ENCODE data around the gene WFDC6. TPM values are rescaled to one million over a fixed set of nuclear protein-coding genes. Genes with fewer than 3 reads are reported as not detected.

WFDC6 gene
- total and polyA plus RNA-seq, 2 donors (not counting 1 experiment from before 2014, with no cell fraction given): not detected

- no peak for ATAC-seq (ENCODE audit: low read depth)
- CTCF ChIA-PET: interaction anchor here (1.3 kb wide), 1 partner anchor 219 kb away, joined by 3 read pairs; no protein-coding TSS in a partner anchor
- Mint-ChIP-seq H3K9me3 (ENCODE audit: insufficient read depth) (peaks cover 9% of the 10 kb centered on the region), H3K4me3 (no peak overlapping the region), H3K4me1 (no peaks in the 10 kb centered on the region), H3K27me3 (peaks cover 45% of the 10 kb centered on the region), H3K27ac (no peak overlapping the region)
- Histone ChIP-seq H3K27me3 (replicated peaks in 1 of 4; ENCODE audit: control extremely low read depth in 1 of 4, control insufficient read depth in 3 of 4, insufficient read depth in 4 of 4, low read length in 3 of 4) (peaks cover 0 to 4% (median 0%) of the 10 kb centered on the region in 4 experiments), H3K36me3 (replicated peaks in 1 of 2; ENCODE audit: control extremely low read depth in 1 of 2, control insufficient read depth in 1 of 2, extremely low read depth in 1 of 2, insufficient read depth in 2 of 2, low read length in 1 of 2) (no peaks in the 10 kb centered on the region), H3K9me3 (ENCODE audit: control extremely low read depth in 1 of 3, control insufficient read depth in 2 of 3, insufficient read depth in 1 of 3, low read length in 2 of 3) (peaks cover 0 to 3% (median 1%) of the 10 kb centered on the region in 3 donors), H2AFZ (ENCODE audit: insufficient read depth, low read depth, low read length, poor library complexity, severe bottlenecking) (no peak overlapping the region), H3K4me2 (replicated peaks; ENCODE audit: low read depth, low read length, poor library complexity, severe bottlenecking) (no peak overlapping the region), H3K4me1 (ENCODE audit: control insufficient read depth in 2 of 2, insufficient read depth in 2 of 2, low read length in 2 of 2) (no peaks in the 10 kb centered on the region), H3K4me3 (ENCODE audit: control extremely low read depth in 1 of 5, extremely low read depth in 1 of 5, insufficient read depth in 1 of 5, low read depth in 2 of 5, low read length in 4 of 5) (no peak overlapping the region), H3K27ac (ENCODE audit: low read length in 2 of 2) (no peak overlapping the region), H4K20me1 (ENCODE audit: control insufficient read depth, insufficient read depth, low read length, poor library complexity, severe bottlenecking) (no peaks in the 10 kb centered on the region), H3K79me2 (ENCODE audit: control insufficient read depth, insufficient read depth, low read length) (no peaks in the 10 kb centered on the region), H3K9ac (ENCODE audit: low read length) (no peak overlapping the region)
- TF ChIP-seq CTCF (IDR thresholded peaks at IDR 0.05) (no peak), EZH2 (IDR thresholded peaks at IDR 0.05; ENCODE audit: borderline replicate concordance, insufficient read depth, low read depth, low read length, poor library complexity, severe bottlenecking) (no peak)
- POLR2A ChIA-PET: no interaction called here
- WGBS (ENCODE audit: insufficient coverage): 100% methylated on average over 1 of the region's 2 CpGs
- intact Hi-C loops (cut with micrococcal nuclease): no loop called here
- DNase-seq: no peak
Measured at GRCh38 chr20:45552456-45552855, 13.2 kb upstream of the WFDC6 start.

GRCh38 chr20:45550765-45551164, 11.5 kb upstream of the WFDC6 start:
- no peak for DNase-seq
- ChIA-PET CTCF (interaction anchor here (0.6 kb wide), 1 partner anchor 1550 kb away, joined by 3 read pairs; no protein-coding TSS in a partner anchor), POLR2A (no interaction called here)
- H3K9ac ChIP-seq (ENCODE audit: low read length): no peak overlapping the region
- H3K36me3 ChIP-seq (replicated peaks in 1 of 2; ENCODE audit: control extremely low read depth in 1 of 2, control insufficient read depth in 1 of 2, extremely low read depth in 1 of 2, insufficient read depth in 2 of 2, low read length in 1 of 2): no peaks in the 10 kb centered on the region
- no peak overlapping the region for H3K4me2 ChIP-seq (replicated peaks; ENCODE audit: low read depth, low read length, poor library complexity, severe bottlenecking)
- Mint-ChIP-seq H3K9me3 (ENCODE audit: insufficient read depth) (peaks cover 9% of the 10 kb centered on the region), H3K27ac (no peak overlapping the region), H3K27me3 (peaks cover 47% of the 10 kb centered on the region), H3K4me1 (no peaks in the 10 kb centered on the region), H3K4me3 (no peak overlapping the region)
- peaks cover 0 to 3% (median 1%) of the 10 kb centered on the region in 3 donors for H3K9me3 ChIP-seq (ENCODE audit: control extremely low read depth in 1 of 3, control insufficient read depth in 2 of 3, insufficient read depth in 1 of 3, low read length in 2 of 3)
- no peak overlapping the region for H3K27ac ChIP-seq (ENCODE audit: low read length in 2 of 2)
- no peak overlapping the region for H2AFZ ChIP-seq (ENCODE audit: insufficient read depth, low read depth, low read length, poor library complexity, severe bottlenecking)
- no peak overlapping the region for H3K4me3 ChIP-seq (ENCODE audit: control extremely low read depth in 1 of 5, extremely low read depth in 1 of 5, insufficient read depth in 1 of 5, low read depth in 2 of 5, low read length in 4 of 5)
- H3K79me2 ChIP-seq (ENCODE audit: control insufficient read depth, insufficient read depth, low read length): no peaks in the 10 kb centered on the region
- peaks cover 0 to 5% (median 4%) of the 10 kb centered on the region in 4 experiments for H3K27me3 ChIP-seq (replicated peaks in 1 of 4; ENCODE audit: control extremely low read depth in 1 of 4, control insufficient read depth in 3 of 4, insufficient read depth in 4 of 4, low read length in 3 of 4)
- intact Hi-C loops (cut with micrococcal nuclease): no loop called here
- ATAC-seq (ENCODE audit: low read depth): no peak
- H4K20me1 ChIP-seq (ENCODE audit: control insufficient read depth, insufficient read depth, low read length, poor library complexity, severe bottlenecking): no peaks in the 10 kb centered on the region
- no peaks in the 10 kb centered on the region for H3K4me1 ChIP-seq (ENCODE audit: control insufficient read depth in 2 of 2, insufficient read depth in 2 of 2, low read length in 2 of 2)
- TF ChIP-seq EZH2 (IDR thresholded peaks at IDR 0.05; ENCODE audit: borderline replicate concordance, insufficient read depth, low read depth, low read length, poor library complexity, severe bottlenecking) (no peak), CTCF (IDR thresholded peaks at IDR 0.05) (no peak)

Measured in B cell (primary cell).